ENCODE data around the gene PANK3. TPM values are rescaled to one million over a fixed set of nuclear protein-coding genes. Genes with fewer than 3 reads are reported as not detected.

Gene PANK3
- total RNA-seq, 1 experiment from 2014 or later: 82.6 TPM

GRCh38 chr5:168613996-168614395 lies 34.8 kb upstream of the PANK3 start:
- Mint-ChIP-seq H3K9me3 (no peaks in the 10 kb centered on the region; a peak in 1 of 5 replicates), H3K4me1 (0 out of 4 replicates have a peak, but pooled peaks cover 0 to 4% of the 10 kb centered on the region in 2 experiments), H3K36me3 (ENCODE audit: insufficient read depth in 1 of 3, low read depth in 3 of 3) (no peaks in the 10 kb centered on the region), H3K27me3 (ENCODE audit: low read depth) (no peaks in the 10 kb centered on the region; the same call in 1 of the 2 replicates), H3K4me3 (no peak overlapping the region), H3K27ac (no peak overlapping the region)
- Histone ChIP-seq H3K14ac (ENCODE audit: insufficient read depth, low read length) (no peak overlapping the region), H2BK15ac (ENCODE audit: low read depth, low read length) (no peak overlapping the region), H2BK20ac (ENCODE audit: low read depth, low read length, poor library complexity, severe bottlenecking) (no peak overlapping the region), H4K5ac (ENCODE audit: insufficient read length, low read depth, low read length) (no peak overlapping the region), H3K79me1 (ENCODE audit: insufficient read depth, low read depth, low read length, poor library complexity, severe bottlenecking) (no peaks in the 10 kb centered on the region), H2BK5ac (ENCODE audit: insufficient read length, low read length) (no peak overlapping the region), H3K27ac (ENCODE audit: insufficient read length, low read depth, low read length) (no peak overlapping the region), H3K23ac (ENCODE audit: insufficient read length, low read depth, low read length) (no peak overlapping the region), H3T11ph (ENCODE audit: low read length) (no peak overlapping the region), H2AFZ (ENCODE audit: low read length) (no peak overlapping the region), H3K23me2 (ENCODE audit: insufficient read length, low read depth, low read length, poor library complexity, severe bottlenecking) (no peaks in the 10 kb centered on the region), H4K91ac (ENCODE audit: insufficient read length, low read depth, low read length) (no peak overlapping the region), H2BK12ac (ENCODE audit: insufficient read length, low read depth, low read length) (no peak overlapping the region), H3K27me3 (ENCODE audit: insufficient read depth, low read length) (no peaks in the 10 kb centered on the region), H3K18ac (ENCODE audit: insufficient read length, low read depth, low read length) (no peak overlapping the region), H3K56ac (ENCODE audit: insufficient read length, low read depth, low read length) (no peak overlapping the region), H3K4ac (ENCODE audit: low read depth, low read length) (no peak overlapping the region), H3K9me3 (ENCODE audit: control insufficient read depth, low read depth, low read length) (no peaks in the 10 kb centered on the region), H4K20me1 (ENCODE audit: control insufficient read depth, insufficient read depth, insufficient read length) (no peaks in the 10 kb centered on the region), H3K9ac (ENCODE audit: extremely low read depth, insufficient read length, low read length) (no peak overlapping the region), H3K4me2 (ENCODE audit: insufficient read depth, insufficient read length, low read length) (no peak overlapping the region), H2AK5ac (ENCODE audit: insufficient read length, low read length) (no peak overlapping the region), H4K8ac (replicated peaks; ENCODE audit: insufficient read length, low read depth, low read length) (no peak overlapping the region), H3K79me2 (ENCODE audit: insufficient read depth, low read length) (no peaks in the 10 kb centered on the region), H2BK120ac (ENCODE audit: low read depth, low read length, poor library complexity, severe bottlenecking) (no peak overlapping the region), H3K4me1 (ENCODE audit: insufficient read depth, low read length) (no peaks in the 10 kb centered on the region)
- TF ChIP-seq CTCF (conservative IDR thresholded peaks at IDR 0.05): no peak
- no CpG with 5 or more reads among the region's 1 CpG for WGBS (ENCODE audit: extremely low coverage, insufficient read length, low lambda C conversion rate)
- no peak for DNase-seq
